HG03575 (cell line): Measurements from ENCODE around the gene TEPSIN.

Experiments
- ATAC-seq: cut with Tn5 transposase; IDR thresholded peaks from one replicate; pipeline ENCODE4 v1.9.1; 2021; ENCODE audit not compliant: unreplicated experiment, insufficient number of reproducible peaks, low FRiP score; ENCODE audit errors: extremely low read depth

The TEPSIN gene

GRCh38 chr17:81239714-81240555 lies 1.1 kb upstream of the TEPSIN start:
- ATAC-seq, result no peak

GRCh38 chr17:81238490-81238814 lies 403 bp downstream of the TEPSIN start:
- ATAC-seq, result no peak

DNA sequence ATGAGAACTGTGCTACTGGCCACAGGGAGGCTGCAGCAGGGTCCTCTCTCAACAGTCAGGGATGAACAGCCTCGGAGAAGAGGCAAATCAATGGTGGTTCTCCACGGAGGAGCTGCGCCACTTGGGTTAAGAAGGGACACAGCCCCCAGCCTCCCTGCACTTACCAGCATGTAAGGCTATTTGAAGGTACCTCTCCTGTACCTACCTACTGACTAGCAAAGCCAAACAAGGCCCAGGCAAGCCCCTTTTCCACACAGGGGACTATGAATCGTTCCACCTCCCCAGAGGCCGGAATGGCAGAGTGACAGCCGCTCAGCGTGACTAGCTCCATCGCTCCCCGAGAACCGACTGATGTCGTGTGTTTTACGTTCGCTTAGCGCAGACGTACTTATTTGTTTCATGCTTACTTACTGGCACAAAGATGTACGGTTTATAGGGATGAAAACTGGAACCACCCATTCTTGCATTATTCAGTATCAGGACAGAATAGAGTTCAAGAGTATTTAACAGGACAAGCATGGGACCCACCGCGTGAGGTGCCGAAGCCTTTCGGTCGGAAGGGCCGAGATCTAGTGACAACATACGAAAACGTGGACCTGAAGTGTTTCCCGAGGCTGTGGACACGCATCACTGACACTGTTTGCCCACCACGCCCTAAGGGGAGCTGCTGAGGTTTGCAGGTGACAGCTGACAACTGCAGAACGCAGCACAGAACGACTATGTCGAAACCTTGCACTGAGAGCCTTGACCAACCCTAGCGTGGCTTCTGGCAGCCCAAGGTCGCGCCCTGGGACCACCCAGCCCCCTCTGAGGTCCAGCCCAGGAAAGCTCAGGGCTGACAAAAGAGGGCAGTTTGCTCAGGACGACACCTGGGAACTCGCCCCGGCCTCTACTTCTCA lies 1.0 kb downstream of the TEPSIN start:
- no peak for ATAC-seq

DNA sequence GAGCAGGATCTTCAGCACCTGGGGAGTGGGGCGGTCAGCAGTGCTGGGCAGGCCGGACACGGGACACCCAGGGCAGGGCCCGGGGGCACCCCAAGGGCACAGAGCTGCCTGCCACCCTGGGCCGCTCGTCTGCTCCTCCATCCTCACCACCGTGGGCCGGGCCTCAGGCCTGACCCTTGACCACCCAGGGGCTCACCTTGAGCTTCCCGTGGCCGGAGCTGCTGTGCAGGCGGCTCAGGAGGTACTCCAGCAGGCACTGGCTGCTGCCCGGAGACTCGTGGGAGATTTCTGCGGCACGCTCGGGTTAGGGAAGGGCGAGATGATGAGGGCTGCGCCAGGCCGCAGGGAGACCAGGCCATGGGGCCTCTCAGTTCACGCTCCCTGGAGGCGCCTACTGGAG lies 2.1 kb downstream of the TEPSIN start:
- ATAC-seq, result no peak

GRCh38 chr17:81235822-81236740 lies 2.8 kb downstream of the TEPSIN start:
- ATAC-seq, result no peak

- no peak for ATAC-seq
These were observed 3.7 kb downstream of the TEPSIN start for GRCh38 chr17:81234940-81235821.

- ATAC-seq, result no peak
These were observed 4.4 kb downstream of the TEPSIN start for GRCh38 chr17:81234506-81234855.

DNA sequence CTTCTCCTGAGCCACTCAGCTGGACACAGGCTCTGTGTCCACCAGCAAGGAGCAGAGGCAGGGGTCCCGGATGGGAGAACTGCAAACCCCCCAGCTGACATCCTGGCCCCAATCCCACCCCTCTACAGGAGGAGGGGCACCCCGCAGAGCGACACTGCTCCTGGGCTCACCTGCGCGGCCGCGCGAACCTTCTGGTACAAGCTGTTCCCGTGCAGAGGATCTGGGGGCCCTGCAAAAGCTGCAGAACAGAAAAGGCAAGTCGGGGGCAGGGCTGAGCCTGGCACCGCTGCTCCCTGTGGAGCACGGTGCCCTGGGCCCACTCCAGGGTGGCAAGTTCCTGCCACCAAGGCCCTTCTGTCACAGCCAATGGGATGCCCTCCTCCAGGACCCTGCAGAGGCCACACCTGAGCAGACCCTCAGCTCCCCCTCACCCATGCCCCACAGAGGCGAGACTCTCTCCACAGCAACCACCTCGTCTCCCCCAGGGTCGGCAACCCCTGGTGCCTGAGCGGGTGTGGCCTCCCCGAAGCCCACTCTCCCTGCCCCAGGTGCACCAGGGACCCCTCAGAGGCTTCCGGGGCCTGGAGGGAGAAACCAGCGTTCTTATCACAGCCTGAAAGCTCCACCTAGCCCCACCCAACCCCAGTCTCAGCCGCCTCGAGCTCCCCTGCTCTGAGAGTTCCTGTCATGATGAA lies 4.9 kb downstream of the TEPSIN start:
- ATAC-seq, result no peak

GRCh38 chr17:81233316-81233715 lies 5.5 kb downstream of the TEPSIN start:
- no peak for ATAC-seq

- no peak for ATAC-seq
These were observed 6.1 kb downstream of the TEPSIN start for GRCh38 chr17:81232616-81233241.

- ATAC-seq, result no peak
These were observed 6.9 kb downstream of the TEPSIN start for GRCh38 chr17:81231766-81232581.

DNA sequence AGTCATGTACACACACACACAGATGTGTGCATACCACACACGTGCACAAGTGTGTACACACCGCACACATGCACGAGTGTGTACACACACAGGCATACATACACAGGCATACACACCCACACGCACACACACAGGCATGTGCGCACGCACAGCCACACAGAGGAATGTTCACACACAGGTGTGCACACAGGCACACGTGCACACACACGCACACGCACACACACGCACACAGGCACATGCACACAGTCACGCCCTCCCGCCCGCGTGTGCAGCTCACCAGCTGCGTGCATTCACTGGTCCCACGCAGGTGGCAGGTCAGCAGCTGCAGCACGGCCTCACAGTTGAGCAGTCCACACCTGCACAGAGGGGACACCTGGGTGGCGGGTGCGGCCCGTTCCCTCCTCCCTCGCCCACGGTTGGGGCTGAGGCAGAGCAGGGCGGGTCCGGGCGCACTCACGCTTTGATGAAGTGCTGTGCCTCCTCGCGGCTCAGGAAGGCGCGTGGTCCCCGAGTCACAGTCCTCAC lies 7.7 kb downstream of the TEPSIN start:
- no peak for ATAC-seq

- ATAC-seq, result no peak
These were observed 8.6 kb downstream of the TEPSIN start for GRCh38 chr17:81230043-81230820.

DNA sequence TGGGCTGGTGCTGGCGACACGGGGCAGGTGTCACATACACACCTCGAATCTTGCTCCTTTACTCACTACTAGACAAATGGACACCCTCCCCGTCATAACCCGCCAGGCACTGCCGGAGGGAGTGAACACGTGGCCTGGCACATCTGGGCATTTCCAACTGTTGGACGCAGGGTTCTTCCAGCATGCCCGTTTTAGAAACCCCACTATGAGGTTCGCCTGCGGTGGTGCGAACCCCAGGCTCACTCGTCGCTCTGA lies 9.3 kb downstream of the TEPSIN start:
- no peak for ATAC-seq

GRCh38 chr17:81228834-81229665 lies 9.8 kb downstream of the TEPSIN start:
- ATAC-seq, result no peak
